ENCODE data around the gene DENND2D. TPM values are rescaled to one million over a fixed set of nuclear protein-coding genes. Genes with fewer than 3 reads are reported as not detected.

Gene DENND2D
- polyA plus RNA-seq, 1 donor from 2014 or later, result not detected

DNA sequence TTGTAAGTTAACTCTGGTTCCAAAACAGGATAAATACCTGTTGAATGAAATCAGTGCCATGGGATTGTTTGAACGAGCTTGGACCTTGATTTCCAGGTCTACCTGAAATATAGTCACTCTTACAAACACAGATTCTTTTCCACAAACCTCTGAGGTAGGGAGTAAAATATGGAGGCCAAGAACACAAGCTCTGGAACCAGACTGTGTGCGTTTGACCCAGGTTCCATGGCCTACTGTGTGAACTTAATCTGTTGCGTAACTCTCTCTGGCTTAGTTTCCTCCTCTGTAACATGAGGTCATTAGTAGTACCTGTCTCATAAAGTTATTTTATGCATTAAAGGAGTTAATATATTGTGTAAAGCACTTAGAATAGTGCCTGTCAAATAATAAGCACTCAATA, 25.1 kb downstream of the DENND2D start:
- TF ChIP-seq, protein P1, sequence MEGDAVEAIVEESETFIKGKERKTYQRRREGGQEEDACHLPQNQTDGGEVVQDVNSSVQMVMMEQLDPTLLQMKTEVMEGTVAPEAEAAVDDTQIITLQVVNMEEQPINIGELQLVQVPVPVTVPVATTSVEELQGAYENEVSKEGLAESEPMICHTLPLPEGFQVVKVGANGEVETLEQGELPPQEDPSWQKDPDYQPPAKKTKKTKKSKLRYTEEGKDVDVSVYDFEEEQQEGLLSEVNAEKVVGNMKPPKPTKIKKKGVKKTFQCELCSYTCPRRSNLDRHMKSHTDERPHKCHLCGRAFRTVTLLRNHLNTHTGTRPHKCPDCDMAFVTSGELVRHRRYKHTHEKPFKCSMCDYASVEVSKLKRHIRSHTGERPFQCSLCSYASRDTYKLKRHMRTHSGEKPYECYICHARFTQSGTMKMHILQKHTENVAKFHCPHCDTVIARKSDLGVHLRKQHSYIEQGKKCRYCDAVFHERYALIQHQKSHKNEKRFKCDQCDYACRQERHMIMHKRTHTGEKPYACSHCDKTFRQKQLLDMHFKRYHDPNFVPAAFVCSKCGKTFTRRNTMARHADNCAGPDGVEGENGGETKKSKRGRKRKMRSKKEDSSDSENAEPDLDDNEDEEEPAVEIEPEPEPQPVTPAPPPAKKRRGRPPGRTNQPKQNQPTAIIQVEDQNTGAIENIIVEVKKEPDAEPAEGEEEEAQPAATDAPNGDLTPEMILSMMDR (IDR thresholded peaks at IDR 0.05; ENCODE audit: poor library complexity, severe bottlenecking), result no peak
- TF ChIP-seq EP300 (conservative IDR thresholded peaks at IDR 0.05; ENCODE audit: poor library complexity, severe bottlenecking), result no peak
- TF ChIP-seq POLR2AphosphoS5 (IDR thresholded peaks at IDR 0.05), result no peak
- no peak for TF ChIP-seq EZH2 (IDR thresholded peaks at IDR 0.05; ENCODE audit: borderline replicate concordance, insufficient read depth, low read length, poor library complexity, severe bottlenecking)
- TF ChIP-seq RAD21 (conservative IDR thresholded peaks at IDR 0.05), result no peak
- TF ChIP-seq MXI1 (conservative IDR thresholded peaks at IDR 0.05; ENCODE audit: poor library complexity, severe bottlenecking), result no peak
- H3K4me3 ChIP-seq (ENCODE audit: low read length), result no peak overlapping the region
- H3K27me3 ChIP-seq (ENCODE audit: insufficient read depth, low read depth, low read length), result no peaks in the 10 kb centered on the region
- no peaks in the 10 kb centered on the region for H3K9me3 ChIP-seq (ENCODE audit: low read length)
- no peak overlapping the region for H3K27ac ChIP-seq (ENCODE audit: low read length)
- no peaks in the 10 kb centered on the region for H3K79me2 ChIP-seq (replicated peaks; ENCODE audit: insufficient read depth, low read length)
- H2AFZ ChIP-seq (ENCODE audit: low read depth, low read length), result no peak overlapping the region
- no peaks in the 10 kb centered on the region for H4K20me1 ChIP-seq (ENCODE audit: insufficient read depth)
- no peak overlapping the region for H3K4me2 ChIP-seq (ENCODE audit: low read length)
- no peaks in the 10 kb centered on the region for H3K9me2 ChIP-seq (ENCODE audit: insufficient read depth, low read length)
- no peaks in the 10 kb centered on the region for H3F3A ChIP-seq (ENCODE audit: insufficient read depth, low read length, poor library complexity, severe bottlenecking)
- H3K9ac ChIP-seq (ENCODE audit: low read length), result no peak overlapping the region
- no peaks in the 10 kb centered on the region for H3K36me3 ChIP-seq (ENCODE audit: insufficient read depth, low read length)

DNA sequence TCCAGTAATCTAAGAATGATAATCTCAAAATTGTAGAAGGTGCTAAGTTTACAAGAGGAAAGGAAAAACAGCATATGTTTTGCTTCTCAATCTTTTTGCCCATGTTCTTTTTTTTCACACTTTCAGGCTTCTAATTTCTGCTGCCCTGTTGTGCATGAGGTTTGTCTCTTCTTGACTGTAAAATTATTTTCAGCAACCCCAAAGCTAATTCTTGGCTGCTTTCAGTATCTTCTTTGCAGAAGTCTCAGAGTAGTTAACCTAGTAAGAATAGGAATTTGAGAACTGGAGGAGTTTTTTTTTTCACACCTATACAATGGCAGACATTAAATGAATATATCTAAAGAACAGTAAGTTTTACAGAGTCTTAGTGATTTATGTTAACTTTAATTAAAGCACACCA, 26.4 kb downstream of the DENND2D start:
- Histone ChIP-seq H3K36me3 (ENCODE audit: insufficient read depth, low read length) (no peaks in the 10 kb centered on the region), H3F3A (ENCODE audit: insufficient read depth, low read length, poor library complexity, severe bottlenecking) (no peaks in the 10 kb centered on the region), H3K27me3 (ENCODE audit: insufficient read depth, low read depth, low read length) (no peaks in the 10 kb centered on the region), H3K27ac (ENCODE audit: low read length) (no peak overlapping the region), H3K9me2 (ENCODE audit: insufficient read depth, low read length) (no peaks in the 10 kb centered on the region), H3K4me2 (ENCODE audit: low read length) (no peak overlapping the region), H3K4me3 (ENCODE audit: low read length) (no peak overlapping the region), H3K79me2 (replicated peaks; ENCODE audit: insufficient read depth, low read length) (no peaks in the 10 kb centered on the region), H3K9ac (ENCODE audit: low read length) (no peak overlapping the region), H2AFZ (ENCODE audit: low read depth, low read length) (no peak overlapping the region), H4K20me1 (ENCODE audit: insufficient read depth) (no peaks in the 10 kb centered on the region), H3K9me3 (ENCODE audit: low read length) (no peaks in the 10 kb centered on the region)
- no peak for TF ChIP-seq RAD21 (conservative IDR thresholded peaks at IDR 0.05)

DNA sequence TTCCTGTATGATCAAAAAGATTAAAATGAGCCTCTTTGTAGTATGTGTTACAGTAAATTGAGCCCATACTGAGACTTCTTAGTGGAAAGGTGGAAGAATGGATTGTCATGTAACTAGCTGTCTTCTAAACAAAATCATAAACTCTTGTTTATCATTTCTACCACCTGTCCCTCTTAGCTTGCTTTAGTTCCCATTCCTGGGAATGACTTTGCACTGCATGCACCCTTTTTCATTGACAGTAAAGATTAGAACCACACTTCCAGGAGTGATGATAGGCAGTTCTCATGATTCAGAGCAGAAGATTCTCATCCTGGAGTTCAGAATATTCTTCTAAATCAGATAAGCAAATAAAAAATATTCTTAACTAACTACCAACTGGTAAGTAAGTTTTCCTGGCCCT, 28.0 kb downstream of the DENND2D start:
- Histone ChIP-seq H4K20me1 (ENCODE audit: insufficient read depth) (no peaks in the 10 kb centered on the region), H3K79me2 (replicated peaks; ENCODE audit: insufficient read depth, low read length) (no peaks in the 10 kb centered on the region), H3K9me3 (ENCODE audit: low read length) (no peaks in the 10 kb centered on the region), H3K27me3 (ENCODE audit: insufficient read depth, low read depth, low read length) (no peaks in the 10 kb centered on the region), H3K27ac (ENCODE audit: low read length) (no peak overlapping the region), H2AFZ (ENCODE audit: low read depth, low read length) (no peak overlapping the region), H3K4me3 (ENCODE audit: low read length) (no peak overlapping the region), H3K36me3 (ENCODE audit: insufficient read depth, low read length) (no peaks in the 10 kb centered on the region), H3K9ac (ENCODE audit: low read length) (no peak overlapping the region), H3K9me2 (ENCODE audit: insufficient read depth, low read length) (no peaks in the 10 kb centered on the region), H3F3A (ENCODE audit: insufficient read depth, low read length, poor library complexity, severe bottlenecking) (no peaks in the 10 kb centered on the region), H3K4me2 (ENCODE audit: low read length) (no peak overlapping the region)
- TF ChIP-seq MXI1 (conservative IDR thresholded peaks at IDR 0.05; ENCODE audit: poor library complexity, severe bottlenecking), result no peak
- TF ChIP-seq, protein P2, sequence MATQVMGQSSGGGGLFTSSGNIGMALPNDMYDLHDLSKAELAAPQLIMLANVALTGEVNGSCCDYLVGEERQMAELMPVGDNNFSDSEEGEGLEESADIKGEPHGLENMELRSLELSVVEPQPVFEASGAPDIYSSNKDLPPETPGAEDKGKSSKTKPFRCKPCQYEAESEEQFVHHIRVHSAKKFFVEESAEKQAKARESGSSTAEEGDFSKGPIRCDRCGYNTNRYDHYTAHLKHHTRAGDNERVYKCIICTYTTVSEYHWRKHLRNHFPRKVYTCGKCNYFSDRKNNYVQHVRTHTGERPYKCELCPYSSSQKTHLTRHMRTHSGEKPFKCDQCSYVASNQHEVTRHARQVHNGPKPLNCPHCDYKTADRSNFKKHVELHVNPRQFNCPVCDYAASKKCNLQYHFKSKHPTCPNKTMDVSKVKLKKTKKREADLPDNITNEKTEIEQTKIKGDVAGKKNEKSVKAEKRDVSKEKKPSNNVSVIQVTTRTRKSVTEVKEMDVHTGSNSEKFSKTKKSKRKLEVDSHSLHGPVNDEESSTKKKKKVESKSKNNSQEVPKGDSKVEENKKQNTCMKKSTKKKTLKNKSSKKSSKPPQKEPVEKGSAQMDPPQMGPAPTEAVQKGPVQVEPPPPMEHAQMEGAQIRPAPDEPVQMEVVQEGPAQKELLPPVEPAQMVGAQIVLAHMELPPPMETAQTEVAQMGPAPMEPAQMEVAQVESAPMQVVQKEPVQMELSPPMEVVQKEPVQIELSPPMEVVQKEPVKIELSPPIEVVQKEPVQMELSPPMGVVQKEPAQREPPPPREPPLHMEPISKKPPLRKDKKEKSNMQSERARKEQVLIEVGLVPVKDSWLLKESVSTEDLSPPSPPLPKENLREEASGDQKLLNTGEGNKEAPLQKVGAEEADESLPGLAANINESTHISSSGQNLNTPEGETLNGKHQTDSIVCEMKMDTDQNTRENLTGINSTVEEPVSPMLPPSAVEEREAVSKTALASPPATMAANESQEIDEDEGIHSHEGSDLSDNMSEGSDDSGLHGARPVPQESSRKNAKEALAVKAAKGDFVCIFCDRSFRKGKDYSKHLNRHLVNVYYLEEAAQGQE (IDR thresholded peaks at IDR 0.05; ENCODE audit: borderline replicate concordance), result no peak
- no peak for TF ChIP-seq EZH2 (IDR thresholded peaks at IDR 0.05; ENCODE audit: borderline replicate concordance, insufficient read depth, low read length, poor library complexity, severe bottlenecking)
- TF ChIP-seq, protein P1 (IDR thresholded peaks at IDR 0.05; ENCODE audit: poor library complexity, severe bottlenecking), result no peak
- no peak for TF ChIP-seq RAD21 (conservative IDR thresholded peaks at IDR 0.05)
- TF ChIP-seq SMC3 (conservative IDR thresholded peaks at IDR 0.05; ENCODE audit: poor library complexity), result no peak
- TF ChIP-seq EP300 (conservative IDR thresholded peaks at IDR 0.05; ENCODE audit: poor library complexity, severe bottlenecking), result no peak
- no peak for TF ChIP-seq POLR2AphosphoS5 (IDR thresholded peaks at IDR 0.05)
- no peak for TF ChIP-seq TAF1 (IDR thresholded peaks at IDR 0.05; ENCODE audit: low read depth)

All from neural cell (in vitro differentiated cells).